Heart left ventricle (tissue), 13 donors: Measurements from ENCODE around the gene PKDCC.

Experiments used
- POLR2A ChIP-seq, 2 donors: fragments of 450-650 bp; IDR thresholded peaks; one replicate each; pipeline ENCODE4 v1.6.1; 2017; ENCODE audit warnings: antibody characterized with exemption in 2 of 2, mild to moderate bottlenecking in 2 of 2, moderate library complexity in 2 of 2
- TF ChIP-seq, protein P1 (sequence below), 12 donors: fragments of 200-600 bp; sonication (generic) in 4 of 12; IDR thresholded peaks; one replicate each; pipeline versions ENCODE4 v1.5.0 to v1.8.0; 2018 to 2022; ENCODE audit warnings: antibody characterized with exemption in 12 of 12, mild to moderate bottlenecking in 5 of 12
- donor health status: ischemic (EF 13 %, LVEDD 7.1; RV severe dilation, severe dysfunction).
- donor health status: DM: no; HTN: yes; CAD: no.
- donor health status: DM: no; HTN: no; CAD: no.
- donor health status: ischemic (EF 25% LVEDD 6.9; RV normal size, moderate dysfunction).
- donor health status: ischemic (EF 25% LVEDD 5.7; RV mildly dilated, moderate dysfunction).
- donor health status: ischemic (EF 35%, LVEDD 5.7; RV mildly dilated, moderate dysfunction).
- donor health status: nonischemic (EF 11% LVEDD 7.7; RV severe dilation, severe dysfunction).
- donor health status: DM: yes; HTN: yes; CAD: no.
- donor health status: PGD.
- donor health status: ischemic (EF 29% LVEDD 5.4; RV normal size, mild dysfunction).
- donor health status: nonischemic (EF 23%, LVEDD 6.1; RV moderate dilation, normal function).

DNA sequence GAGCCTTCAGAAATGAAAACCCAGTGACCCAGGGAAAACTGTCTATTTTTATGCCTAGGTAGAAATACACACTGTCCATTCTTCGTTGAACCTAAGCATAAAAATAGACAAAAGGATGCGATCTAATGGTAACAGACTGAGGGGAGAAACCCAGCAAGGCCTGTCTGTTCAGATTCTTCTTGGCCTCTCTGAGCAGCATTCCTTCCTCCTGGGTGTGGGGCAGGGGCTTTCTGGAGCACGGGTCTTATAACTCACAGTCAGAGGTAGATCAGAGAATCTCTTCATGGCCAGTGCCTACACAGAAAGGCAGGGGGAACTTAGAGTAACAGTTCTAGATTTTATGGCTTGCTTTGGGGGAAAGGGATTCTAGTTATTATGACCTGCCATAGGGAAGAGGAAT is 56.0 kb downstream of the PKDCC start:
- TF ChIP-seq, protein P1, sequence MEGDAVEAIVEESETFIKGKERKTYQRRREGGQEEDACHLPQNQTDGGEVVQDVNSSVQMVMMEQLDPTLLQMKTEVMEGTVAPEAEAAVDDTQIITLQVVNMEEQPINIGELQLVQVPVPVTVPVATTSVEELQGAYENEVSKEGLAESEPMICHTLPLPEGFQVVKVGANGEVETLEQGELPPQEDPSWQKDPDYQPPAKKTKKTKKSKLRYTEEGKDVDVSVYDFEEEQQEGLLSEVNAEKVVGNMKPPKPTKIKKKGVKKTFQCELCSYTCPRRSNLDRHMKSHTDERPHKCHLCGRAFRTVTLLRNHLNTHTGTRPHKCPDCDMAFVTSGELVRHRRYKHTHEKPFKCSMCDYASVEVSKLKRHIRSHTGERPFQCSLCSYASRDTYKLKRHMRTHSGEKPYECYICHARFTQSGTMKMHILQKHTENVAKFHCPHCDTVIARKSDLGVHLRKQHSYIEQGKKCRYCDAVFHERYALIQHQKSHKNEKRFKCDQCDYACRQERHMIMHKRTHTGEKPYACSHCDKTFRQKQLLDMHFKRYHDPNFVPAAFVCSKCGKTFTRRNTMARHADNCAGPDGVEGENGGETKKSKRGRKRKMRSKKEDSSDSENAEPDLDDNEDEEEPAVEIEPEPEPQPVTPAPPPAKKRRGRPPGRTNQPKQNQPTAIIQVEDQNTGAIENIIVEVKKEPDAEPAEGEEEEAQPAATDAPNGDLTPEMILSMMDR (IDR thresholded peaks at IDR 0.05), result no peak
- no peak for TF ChIP-seq POLR2A (IDR thresholded peaks at IDR 0.05)
